ENCODE data around the gene ATXN7L1.

DNA sequence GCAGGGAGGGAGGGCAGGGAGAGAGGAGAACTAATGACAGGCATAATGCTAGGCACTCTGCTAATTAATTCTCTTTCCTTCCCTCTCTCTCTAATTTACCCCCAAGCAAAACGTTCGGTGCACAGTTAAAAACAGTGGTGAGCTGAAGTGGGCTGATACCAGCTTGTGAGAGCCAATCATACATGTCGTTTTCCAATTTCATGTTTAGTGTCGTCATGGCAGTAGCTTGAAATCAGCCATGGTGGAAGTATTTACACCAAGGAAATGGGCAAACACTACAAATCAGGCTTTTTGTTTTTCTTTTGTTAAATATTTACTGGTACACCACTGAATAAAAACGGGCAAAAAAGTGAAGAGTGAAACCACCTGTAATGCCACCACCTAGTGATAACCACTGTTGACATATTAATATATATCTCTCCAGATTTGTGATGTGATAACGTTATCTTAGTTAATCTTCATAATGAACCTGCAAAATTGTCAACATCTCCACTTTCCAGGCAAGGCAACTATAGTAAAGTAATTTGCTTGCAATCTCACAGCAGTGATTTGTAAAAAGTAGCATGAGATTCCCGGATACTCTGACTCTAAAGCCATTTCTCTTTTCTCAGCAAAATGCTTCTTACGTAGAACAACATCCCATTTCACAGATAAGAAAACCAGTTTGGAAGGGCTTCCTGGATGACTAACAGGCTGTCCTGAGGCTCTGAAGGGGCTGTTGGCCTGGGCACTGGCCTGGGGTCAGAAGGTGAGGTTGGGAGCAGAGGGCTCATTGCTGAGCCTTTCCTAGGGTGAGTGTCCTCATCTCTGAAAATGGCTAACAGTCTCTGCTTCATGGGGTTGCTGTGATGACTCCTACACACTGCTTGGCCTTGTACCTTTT is 83.7 kb downstream of the ATXN7L1 start:
- TF ChIP-seq GATA2 (IDR thresholded peaks at IDR 0.05; ENCODE audit: low read depth, low read length) (no peak), GATA3 (IDR thresholded peaks at IDR 0.05; ENCODE audit: low read depth, low read length) (no peak)

Data from SH-SY5Y (cell line).